SK-N-SH treated with all-trans-retinoic acid at 6 μM for 48 hours (cell line): Measurements from ENCODE around the gene TMPRSS5.

Experiments used
- CSRNP3 ChIP-seq: fragments of 250-450 bp; sonication (Bioruptor Pico); IDR thresholded peaks from 2 replicates; pipeline ENCODE4 v1.5.1; 2021; ENCODE audit warnings: mild to moderate bottlenecking, moderate library complexity
- ESRRG ChIP-seq: fragments of 250-450 bp; sonication (Bioruptor Pico); IDR thresholded peaks from 2 replicates; pipeline ENCODE4 v1.6.1; 2021; ENCODE audit warnings: mild to moderate bottlenecking
- PATZ1 ChIP-seq: fragments of 250-450 bp; sonication (Bioruptor Pico); IDR thresholded peaks from 2 replicates; pipeline ENCODE4 v1.8.0; 2020; ENCODE audit warnings: mild to moderate bottlenecking, moderate library complexity, borderline replicate concordance
- PPARA ChIP-seq: fragments of 250-450 bp; sonication (Bioruptor Pico); IDR thresholded peaks from 2 replicates; pipeline ENCODE4 v1.5.0; 2020; ENCODE audit warnings: mild to moderate bottlenecking, borderline replicate concordance
- RARB ChIP-seq: fragments of 250-450 bp; sonication (Bioruptor Pico); IDR thresholded peaks from 2 replicates; pipeline ENCODE4 v1.8.0; 2021; ENCODE audit warnings: mild to moderate bottlenecking, moderate library complexity
- ZC3H10 ChIP-seq: fragments of 250-450 bp; sonication (Bioruptor Pico); IDR thresholded peaks from 2 replicates; pipeline ENCODE4 v1.5.1; 2021; ENCODE audit warnings: mild to moderate bottlenecking, moderate library complexity
- ZFP3 ChIP-seq: fragments of 250-450 bp; sonication (Bioruptor Pico); IDR thresholded peaks from 2 replicates; pipeline ENCODE4 v1.5.0; 2020; ENCODE audit warnings: mild to moderate bottlenecking, moderate library complexity
- ZFP30 ChIP-seq: fragments of 450-650 bp; formaldehyde crosslinking; IDR thresholded peaks from 2 replicates; pipeline ENCODE4 v1.5.0; 2022; ENCODE audit warnings: mild to moderate bottlenecking, moderate library complexity

- TF ChIP-seq ZC3H10 (CRISPR knock-in tag): no peak
- TF ChIP-seq ZFP30: no peak
- TF ChIP-seq PATZ1: no peak
- no peak for TF ChIP-seq PPARA (CRISPR knock-in tag)
- no peak for TF ChIP-seq RARB (CRISPR knock-in tag)
- no peak for TF ChIP-seq CSRNP3 (CRISPR knock-in tag)
- TF ChIP-seq ZFP3 (CRISPR knock-in tag): no peak
- TF ChIP-seq ESRRG (CRISPR knock-in tag): no peak
Measured at GRCh38 chr11:113670831-113671215, 35.3 kb downstream of the TMPRSS5 start.
